Activated T-cell treated with anti-CD3 and anti-CD28 coated beads for 1 hour (primary cell): ENCODE data around the gene JAKMIP1.
"Not testable (repeated sequence)": the region's sequence is repeated elsewhere in the genome, so short reads cannot be mapped to it uniquely, and the experiment has no call there.

Experiments
- DNase-seq: peaks from one replicate; pipeline ENCODE4 v3.0.0-alpha.2; 2020; ENCODE audit warnings: low read depth

Gene JAKMIP1

DNA sequence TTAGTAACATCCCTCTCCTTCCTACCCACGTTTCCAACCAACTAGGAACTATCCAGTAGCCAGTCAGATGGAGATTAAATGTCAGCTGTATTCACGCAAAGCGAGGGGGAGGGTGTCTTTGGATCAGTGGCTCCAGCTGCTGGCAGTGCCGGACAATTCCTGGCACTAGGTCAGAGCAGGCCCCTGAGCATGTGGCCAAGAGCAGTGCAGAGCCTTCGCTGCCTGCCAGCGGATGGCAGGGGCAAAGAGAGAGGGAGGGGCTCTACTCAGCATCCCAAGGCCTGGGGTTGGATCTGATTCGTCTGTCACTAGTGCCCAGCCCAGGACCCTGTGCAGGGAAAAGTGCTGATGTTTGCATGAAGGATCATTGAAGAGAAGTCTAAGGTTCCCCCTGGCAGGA, 28.7 kb upstream of the JAKMIP1 start:
- no peak for DNase-seq

DNA sequence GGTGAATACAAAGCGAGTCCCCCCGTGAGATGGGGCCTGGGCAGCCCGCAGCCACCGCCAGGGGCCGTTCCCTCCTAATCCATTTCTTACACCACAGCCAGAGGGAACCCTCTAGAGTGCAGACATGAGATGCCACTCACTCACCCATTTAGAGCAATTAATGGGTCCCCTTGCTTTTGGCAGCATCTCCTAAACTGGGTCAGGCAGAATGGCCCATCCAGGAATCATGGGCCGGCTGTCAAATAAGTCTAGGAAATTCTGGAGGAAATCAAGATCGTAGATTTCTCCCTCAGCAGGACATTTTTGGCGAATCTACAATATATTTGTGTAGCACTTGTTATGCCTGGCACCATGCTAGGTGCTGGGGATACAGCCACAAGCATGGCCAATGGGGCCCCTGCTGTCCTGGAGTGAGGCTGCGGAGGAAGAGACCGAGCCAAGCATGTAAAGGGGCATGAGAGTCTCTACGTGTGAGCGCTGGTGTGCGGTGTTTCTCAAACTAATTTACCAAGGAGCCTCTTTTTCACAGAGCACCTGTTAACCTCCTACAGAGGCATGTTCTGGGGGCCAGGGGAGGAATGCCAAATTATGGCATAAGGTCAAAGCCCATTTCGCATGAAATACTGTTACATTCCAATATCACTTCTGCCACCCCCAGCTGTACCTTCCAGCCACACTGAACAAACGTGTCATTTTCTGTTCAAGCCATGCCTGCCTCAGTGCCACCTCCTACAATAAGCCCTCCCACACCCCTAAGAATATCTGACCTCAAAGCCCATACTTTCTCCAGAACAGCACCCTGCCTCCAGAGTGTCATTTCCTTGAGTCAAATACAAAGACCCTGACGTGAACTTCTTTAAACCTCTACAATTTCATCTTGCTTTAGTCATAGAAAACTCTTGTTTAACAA, 28.1 kb upstream of the JAKMIP1 start:
- DNase-seq = no peak

DNA sequence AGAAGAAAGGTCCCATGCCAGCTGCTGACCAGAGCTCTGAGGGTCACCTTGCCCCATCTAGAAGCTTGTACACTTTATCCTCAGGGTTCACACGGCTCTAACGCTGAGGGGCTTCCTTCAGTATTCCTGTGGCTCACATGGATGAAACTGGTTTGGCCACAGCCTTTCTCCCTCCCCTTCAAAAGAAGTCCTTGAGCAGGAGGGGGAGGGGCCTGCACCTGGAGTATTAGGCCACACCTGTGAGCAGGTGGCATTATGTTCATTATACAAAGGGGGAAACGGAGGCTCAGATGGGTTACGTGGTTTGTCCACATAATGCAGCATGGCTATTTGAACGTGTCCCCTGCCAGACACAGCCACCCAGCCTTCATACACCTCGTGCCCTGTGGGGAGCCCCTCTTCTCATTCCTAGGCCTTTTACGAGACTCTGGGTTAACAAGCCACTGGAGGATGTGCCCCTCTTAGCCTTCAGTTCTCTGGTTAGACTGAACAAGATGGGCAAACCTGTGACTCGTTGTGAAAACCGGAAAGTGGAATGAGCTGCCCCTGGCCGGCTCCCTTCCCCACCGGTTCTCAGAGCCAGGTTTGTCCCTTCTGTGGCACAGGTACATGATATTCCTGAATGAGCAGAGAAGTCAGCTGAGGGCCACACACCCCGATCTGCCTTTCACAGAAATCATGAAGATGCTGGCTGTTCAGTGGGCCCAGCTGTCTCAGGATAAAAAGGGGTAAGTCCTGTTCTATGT, 27.2 kb upstream of the JAKMIP1 start:
- no peak for DNase-seq

DNA sequence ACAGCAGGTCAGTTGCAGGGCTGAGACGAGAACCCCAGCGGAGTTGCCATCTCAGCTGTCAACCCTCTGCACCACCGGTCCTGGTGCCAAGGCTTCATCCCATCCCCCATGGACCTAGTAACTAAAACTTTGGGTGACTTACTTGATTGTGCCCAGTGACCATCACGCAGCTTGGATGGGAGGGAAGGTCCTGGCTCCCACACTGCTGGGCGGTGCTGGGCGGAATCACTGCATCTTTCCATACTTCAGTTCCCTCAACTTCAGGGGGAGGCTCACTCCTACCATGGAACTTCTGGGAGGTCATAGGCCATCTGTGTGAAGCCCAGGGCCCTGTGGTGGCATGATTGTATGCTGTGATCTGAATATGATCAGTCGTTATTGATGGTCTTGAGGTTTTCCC, 26.2 kb upstream of the JAKMIP1 start:
- DNase-seq = no peak

DNA sequence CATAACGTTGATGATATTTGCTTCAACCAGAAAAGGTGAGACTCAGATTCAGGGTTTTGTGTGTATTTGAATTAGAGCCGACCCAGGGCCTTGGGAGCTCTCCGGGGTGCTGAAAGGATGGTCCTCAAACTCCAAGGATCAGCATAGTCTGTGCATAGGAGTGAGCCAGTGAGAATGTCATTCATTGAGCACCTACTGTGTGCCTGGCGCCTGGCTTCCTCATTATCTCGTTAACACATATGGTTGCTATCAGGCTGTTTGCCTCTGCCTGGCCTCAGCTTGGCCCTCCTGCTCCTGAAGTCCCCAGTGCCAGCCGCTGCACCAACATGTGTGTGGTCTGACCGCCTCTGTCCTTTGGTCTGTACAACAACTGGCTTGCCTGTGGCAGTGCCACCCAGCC, 25.1 kb upstream of the JAKMIP1 start:
- no peak for DNase-seq

DNA sequence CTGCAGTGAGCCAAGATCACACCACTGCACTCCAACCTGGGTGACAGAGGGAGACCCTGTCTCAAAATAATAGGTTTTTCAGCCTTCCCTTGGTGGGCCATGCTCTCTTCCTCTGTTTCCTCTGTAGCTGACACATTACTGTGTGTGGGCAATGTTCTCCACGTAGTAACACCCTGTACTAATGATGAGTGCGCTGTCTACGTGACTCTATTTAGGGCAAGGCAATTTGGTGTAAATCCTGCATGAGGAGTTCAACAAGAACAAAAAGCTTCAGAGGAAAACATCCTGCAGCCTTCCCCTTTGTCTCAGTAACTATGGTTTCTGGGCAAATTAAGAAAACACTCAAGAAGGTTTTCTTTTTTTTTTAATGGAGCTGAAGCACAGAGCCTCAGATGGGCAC, 24.4 kb upstream of the JAKMIP1 start:
- no peak for DNase-seq

DNA sequence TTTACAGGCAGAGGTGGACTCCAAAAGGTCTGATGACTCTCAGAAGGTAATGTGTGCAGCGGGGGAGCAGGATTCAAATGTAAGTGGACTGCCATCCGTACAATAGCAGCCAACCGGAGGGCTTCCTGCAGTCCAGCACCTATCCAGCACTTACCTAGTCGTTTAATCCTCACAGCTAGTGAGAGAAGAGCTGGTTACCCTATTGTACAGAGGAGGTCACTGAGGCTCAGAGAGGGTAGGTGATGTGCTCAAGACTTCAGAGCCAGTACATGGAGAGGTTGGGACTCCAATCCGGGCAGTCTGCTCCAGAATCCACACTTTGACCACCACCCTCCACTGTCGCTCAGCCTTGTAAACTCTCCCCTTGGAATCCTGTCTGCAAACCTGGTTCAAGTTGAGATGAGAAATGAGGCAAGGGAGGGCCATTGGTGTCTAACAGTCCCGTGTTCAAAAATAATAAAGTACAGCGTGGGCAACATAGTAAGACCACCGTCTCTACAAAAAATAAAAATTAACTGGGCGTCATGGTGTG, 22.5 kb upstream of the JAKMIP1 start:
- no peak for DNase-seq

DNA sequence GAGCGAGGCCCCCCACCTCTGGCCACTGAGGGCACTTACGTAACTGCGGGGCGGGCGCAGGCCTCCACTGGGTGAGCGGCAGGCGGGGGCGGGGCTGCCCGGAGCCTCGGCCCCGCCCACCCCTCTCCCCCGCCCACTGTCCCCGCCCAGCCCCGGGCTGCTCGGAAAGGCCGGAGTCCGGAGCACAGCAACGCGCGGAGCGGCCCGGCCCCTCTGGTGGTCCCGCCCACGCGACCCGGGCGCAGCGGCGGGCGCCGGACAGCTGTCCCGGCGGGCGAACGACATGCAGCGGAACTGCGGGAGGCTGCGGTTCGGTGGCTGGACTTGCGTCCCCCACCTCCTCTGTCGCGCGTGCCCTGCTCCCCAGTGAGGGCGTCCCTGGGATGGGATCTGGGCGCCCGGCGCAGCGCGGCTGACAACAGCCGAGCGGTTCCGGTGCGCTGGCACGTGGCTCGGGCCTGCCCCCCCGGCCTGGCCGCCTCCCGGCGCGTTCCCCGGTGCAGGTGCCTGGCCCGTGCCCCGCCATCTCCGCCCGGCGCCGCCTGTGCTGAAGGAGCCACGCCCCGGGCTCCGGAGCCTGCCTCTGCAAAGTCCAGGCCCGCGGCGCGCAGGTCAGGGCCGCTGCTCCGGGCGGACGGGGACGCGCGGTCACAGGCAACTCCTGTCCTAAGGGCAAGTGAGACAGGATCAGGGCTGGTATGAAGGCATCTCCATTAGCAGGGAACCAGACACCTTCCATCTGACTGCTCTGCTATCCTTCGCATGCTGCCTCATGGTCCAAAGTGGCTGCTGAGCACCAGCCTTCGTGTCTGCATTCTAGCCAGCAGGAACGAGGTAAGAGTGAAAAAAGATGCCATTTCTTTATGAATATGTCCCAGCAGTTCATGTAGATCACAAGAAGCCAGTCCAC, 21.8 kb upstream of the JAKMIP1 start:
- DNase-seq = no peak

DNA sequence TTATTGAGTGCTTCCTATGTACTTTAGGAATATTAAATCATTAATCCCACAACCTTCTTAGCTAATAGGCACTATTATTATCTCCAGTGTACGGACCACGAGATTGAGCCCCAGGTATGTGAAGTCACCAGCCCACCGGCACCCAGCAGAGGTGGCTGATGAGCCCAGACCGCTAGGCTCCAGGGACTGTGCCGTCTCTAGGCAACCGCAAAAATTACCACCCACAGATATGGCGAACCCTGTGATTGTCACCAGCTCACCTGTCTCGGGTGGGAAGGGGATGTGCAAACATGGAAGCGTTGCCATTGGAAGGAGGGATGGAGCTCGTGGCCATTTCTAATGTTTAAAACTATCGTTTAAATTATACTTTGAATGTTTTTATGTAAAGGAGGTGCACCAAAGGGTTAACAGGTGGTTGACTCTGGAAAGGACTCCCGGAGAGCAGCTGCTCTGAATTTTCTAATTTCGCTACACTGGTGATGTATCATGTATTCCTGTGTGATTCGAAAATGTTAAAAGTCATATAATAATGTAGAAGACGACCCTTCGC, 21.0 kb upstream of the JAKMIP1 start:
- DNase-seq = no peak

DNA sequence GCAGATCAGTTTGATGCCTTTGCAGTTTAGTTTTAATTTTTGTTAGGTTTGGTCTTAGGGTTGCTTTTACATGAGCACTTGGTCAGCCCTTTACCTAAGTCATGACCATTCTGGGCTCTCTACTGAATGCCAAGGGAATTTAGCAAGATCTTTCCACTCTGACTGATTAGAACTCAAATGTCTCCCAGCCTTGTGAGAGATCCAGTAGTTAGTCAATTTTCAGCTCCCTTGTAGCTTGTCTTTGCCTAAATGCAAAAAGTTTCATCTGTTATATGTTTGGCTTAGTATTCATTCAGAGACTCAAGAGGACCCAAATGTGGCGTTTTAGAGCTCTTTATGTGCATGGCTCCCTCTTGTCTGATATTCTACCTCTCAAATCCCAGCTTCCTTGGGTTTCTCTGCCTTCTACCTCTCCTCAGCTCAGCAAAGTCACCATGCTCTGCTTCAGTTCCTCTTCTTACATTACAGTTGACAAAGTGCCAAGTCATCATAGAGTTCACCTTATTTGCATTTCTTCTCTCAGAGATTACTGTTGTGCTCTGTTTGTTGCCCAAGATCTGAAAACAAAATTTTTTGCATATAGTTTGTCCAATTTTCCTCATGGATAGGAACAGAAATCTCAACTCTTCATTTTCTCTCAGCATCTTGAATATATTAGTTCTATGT, 17.5 kb upstream of the JAKMIP1 start:
- no peak for DNase-seq

DNA sequence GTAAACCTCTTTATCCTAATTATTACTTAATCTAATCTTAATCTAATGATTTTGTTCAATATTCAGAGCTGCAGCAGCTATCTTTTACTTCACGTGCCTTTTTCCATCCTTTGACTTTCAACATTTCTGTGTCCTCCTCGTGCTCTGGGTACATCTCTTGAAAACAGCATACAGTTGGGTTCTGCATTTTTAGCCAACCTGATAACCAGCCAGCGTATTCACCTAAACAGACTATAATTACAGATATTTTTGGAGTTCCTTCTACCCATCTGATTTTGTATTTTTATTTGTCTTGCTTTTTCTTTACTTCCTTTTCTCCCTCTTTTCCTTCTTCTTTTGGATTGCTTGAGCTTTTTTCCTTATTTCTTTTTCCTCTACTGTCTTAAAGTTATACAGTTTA, 16.2 kb upstream of the JAKMIP1 start:
- DNase-seq = no peak

DNA sequence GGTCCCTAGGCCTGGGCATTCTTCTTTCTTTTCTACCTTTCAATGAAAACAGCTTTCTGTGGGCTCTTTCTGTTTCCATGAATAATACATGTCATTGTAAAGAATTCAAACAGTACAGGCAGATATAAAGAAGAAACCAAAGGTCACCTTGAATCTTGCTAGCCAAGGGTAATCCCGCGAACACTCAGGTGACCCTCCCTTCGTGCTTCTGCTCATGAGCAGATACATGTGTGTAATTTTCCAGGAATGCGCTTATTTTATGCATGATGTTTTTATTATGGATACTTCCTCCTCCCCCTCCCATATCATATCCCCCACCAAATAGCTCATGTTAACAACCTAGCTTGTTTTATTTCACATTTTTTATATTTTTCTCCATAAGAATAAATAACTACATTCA, 9.6 kb upstream of the JAKMIP1 start:
- no peak for DNase-seq

DNA sequence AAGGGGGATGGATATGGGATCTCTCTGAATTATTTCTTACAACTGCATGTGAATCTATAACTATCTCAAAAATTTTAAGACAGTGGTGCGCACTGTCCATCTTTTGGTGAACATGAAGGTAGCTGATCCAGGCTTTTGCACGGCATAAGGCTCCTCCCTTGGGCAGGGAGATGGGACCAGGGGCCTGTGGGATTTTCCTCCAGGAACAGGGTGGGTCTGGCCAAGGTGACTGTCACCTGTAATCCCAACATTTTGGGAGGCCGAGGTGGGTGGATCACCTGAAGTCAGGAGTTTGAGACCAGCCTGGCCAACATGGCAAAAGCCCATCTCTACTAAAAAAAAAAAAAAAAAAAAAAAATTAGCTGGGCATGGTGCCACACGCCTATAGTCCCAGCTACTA, 8.9 kb upstream of the JAKMIP1 start:
- DNase-seq = not testable (repeated sequence)

DNA sequence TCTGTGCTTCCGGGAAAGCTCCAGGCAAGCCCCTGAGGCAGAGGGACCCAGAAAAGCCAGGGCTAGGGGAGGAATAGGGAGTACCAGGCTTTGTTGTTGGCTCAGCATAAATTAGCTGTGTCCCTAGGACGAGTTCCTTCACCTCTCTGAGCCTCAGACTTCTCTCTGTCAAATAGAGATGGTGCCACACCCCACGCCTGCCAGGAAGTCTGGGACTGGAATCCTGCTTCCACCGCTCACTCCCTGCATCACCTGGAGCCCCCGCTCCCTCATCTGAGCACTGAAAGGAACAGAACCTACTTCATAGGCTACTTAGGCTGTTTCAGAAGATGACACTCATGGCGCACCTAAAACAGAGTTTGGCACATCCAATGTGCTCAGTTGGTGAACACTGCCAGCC, 8.1 kb upstream of the JAKMIP1 start:
- no peak for DNase-seq

DNA sequence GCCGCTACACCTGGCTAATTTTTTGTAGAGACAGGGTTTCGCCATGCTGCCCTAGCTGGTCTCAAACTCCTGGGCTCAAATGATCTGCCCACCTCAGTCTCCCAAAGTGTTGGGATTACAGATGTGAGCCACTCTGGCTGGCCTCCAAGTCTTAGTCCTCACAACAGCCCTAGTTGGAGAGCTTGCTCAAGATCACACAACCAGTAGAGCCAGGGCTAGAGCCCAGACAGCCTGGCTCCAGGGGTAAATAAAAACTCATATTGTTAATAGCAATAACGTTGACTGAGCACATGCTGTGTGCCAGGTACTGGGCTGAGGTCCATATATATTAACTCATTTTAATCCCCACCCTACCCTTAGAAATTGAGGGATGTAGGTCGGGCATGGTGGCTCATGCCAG, 7.3 kb upstream of the JAKMIP1 start:
- no peak for DNase-seq

DNA sequence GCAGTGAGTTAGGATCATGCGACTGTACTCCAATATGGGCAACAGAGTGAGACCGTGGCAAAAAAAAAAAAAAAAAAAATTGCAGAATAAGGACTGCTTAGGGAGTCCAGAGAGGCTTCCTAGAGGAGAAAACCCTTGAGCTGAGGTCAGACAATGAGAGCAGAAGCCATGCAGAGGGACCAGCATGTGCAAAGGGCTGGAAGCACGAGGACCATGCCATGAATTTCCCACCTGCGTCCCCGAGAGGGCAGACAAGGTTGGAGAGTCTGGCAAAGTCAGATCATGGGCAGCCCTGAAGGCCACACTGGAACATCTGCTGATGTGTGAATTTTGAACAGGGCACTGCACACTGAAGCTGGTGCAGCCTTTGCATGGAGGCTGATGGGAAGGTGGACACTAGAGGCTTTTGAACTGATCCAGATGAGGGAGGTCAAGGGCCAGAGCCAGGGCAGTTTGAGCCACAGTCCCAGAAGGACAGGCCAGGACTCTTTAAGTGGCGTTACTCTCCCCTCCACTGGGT, 6.5 kb upstream of the JAKMIP1 start:
- DNase-seq = no peak

DNA sequence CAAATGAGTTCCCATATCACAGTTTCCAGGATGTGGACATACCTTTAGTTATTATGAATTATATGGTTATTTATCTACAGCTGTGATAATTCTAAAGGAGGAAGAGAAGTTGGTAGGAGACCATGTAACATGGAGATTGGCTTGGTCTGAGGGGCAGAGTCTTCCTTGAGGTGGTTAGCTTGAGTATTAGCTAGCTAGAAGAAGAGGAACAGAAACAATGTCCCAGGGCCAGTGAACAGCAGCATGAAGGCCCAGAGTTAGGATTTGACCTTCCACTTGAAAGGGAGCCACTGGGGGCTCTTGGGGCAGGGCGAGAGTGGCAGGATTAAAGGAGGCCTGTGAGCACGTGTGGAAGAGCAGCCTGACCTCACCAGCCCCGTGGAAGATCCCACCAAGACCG, 5.6 kb upstream of the JAKMIP1 start:
- no peak for DNase-seq

DNA sequence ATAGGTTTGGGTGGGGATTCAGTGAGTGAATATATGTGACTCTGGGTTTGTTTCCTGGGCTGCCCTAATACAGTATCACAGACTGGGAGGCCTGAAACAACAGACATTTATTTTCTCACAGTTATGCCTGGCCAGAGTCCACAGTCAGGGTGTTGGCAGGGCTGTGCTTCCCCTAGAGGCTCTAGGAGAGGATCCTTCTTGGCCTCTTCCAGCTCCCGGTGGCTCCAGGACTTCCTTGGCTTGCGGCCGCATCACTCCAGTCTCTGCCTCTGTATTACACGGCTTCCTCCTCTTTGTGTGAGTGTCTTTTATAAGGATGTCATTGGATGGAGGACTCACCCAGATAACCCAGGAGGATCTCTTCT, 5.2 kb upstream of the JAKMIP1 start:
- no peak for DNase-seq

DNA sequence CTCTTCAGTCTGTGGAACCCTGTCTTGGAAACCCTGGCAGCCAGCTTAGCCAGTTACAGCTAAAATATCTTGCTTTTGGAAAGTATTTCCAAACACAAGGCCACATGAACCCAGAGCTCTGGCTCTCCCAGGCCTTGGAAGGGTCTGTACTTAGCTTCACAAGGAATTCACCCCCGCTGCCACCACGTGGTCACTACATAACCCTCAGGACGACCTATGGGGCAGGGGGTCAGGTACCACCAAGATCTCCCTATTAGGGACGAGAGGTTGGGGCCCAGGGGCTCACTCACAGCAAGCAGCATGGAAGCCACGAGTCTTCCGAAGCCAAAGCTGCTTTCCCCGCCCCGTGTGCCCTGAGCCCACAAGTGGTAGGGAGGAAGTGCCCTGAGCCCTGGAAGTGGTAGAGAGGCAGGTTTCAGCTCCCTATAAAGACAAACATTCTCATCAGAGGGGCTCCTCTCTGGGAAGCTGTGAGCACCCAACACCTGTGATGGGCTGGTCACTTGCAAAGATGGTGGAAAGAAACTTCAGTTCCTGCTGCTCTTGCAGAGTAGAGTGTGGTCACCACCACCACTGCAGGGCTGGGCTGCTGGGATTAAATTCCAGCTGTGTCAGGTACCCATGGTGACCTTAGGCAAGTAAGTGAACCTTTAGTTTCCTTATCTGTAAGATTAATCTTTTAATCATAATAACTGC, 4.7 kb upstream of the JAKMIP1 start:
- no peak for DNase-seq

DNA sequence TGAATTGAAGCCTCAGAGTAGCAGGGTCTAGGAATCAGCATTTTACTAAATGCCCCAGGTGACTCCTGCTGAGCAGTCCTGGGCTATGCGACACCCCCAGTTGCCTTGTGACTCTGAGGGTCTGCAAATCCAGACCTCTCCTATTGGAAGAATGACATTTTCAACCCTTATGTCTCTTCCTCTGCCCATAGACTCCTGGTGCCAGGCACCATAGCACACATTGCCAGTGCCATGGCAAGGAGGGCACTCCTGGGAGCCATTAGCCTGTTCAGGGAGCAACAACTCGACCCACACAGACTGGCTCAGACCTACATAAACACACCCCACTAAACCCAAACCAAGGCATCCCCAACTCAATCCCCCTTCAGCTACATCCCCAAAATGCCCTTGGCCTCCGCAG, 3.7 kb upstream of the JAKMIP1 start:
- no peak for DNase-seq
